Hepatic stellate cell (primary cell): ENCODE data around the gene ZBTB5.
"Not testable (repeated sequence)": the region's sequence is repeated elsewhere in the genome, so short reads cannot be mapped to it uniquely, and the experiment has no call there.

Source experiments
- DNase-seq: peaks from one replicate; pipeline ENCODE4 v3.0.0; 2011; ENCODE audit warnings: low spot score

Gene ZBTB5, protein sequence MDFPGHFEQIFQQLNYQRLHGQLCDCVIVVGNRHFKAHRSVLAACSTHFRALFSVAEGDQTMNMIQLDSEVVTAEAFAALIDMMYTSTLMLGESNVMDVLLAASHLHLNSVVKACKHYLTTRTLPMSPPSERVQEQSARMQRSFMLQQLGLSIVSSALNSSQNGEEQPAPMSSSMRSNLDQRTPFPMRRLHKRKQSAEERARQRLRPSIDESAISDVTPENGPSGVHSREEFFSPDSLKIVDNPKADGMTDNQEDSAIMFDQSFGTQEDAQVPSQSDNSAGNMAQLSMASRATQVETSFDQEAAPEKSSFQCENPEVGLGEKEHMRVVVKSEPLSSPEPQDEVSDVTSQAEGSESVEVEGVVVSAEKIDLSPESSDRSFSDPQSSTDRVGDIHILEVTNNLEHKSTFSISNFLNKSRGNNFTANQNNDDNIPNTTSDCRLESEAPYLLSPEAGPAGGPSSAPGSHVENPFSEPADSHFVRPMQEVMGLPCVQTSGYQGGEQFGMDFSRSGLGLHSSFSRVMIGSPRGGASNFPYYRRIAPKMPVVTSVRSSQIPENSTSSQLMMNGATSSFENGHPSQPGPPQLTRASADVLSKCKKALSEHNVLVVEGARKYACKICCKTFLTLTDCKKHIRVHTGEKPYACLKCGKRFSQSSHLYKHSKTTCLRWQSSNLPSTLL

DNA sequence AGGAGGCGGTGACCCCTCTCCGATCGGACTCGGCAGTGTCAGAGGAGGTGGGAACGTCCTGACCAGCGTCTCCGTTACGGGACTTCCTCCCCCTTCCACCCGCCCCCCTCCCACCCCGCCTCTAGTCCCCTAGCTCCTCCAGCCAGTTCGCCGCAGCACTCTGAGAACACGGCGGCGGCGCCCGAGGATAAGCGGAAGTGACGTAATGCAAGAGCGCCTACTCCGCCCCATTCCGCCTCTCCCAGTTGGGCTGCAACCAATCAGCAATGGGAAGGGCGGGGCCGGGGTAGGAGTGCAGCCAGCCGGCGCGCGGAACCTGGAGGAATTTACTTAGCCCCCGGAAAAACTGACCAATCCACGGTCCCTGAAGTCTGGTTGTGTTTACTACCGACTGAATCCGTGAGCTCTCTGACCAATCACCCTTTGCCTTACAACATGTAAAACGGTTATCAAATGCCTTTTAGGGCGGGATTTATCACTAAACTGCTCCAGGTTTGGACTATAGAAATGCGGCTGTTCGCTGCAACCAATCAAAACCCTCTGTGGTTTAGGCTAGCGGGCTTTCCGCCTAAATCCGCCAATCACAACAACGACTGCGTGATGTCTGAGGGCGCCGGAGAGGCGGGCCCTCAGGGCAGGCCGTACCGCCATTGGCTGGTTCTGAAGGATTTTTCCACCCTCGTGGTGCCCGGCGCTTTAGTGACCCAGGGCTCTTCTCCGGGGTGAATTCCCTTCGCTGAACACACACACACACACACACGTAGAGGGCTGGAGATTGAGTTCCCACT lies at the start of gene ZBTB5:
ZBTB5 (minus strand) TSS at position 202 of the 788 bp plus-strand sequence. CDS start 22,899 bp downstream, outside the sequence.
- peak; percentile 99 for DNase-seq

DNA sequence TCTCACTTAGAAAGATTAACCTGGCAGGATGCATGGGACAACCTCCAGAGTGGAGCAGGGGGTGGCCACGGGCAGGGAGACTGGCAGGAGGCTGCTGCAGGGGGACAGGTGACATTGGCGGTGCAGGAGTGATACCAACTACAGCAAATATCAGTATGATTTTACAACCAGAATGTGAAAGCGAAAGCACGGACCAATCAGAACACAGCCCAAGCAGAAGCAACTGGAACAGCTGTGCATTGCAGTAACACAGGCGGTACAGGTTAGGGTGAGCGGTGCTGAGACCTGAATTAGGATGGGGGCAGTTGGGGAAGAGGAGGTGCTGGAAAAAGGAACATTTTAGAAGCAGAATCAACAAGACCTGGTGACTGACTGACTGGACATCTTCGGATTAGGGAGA lies 49.7 kb upstream of the ZBTB5 start:
- no peak for DNase-seq

DNA sequence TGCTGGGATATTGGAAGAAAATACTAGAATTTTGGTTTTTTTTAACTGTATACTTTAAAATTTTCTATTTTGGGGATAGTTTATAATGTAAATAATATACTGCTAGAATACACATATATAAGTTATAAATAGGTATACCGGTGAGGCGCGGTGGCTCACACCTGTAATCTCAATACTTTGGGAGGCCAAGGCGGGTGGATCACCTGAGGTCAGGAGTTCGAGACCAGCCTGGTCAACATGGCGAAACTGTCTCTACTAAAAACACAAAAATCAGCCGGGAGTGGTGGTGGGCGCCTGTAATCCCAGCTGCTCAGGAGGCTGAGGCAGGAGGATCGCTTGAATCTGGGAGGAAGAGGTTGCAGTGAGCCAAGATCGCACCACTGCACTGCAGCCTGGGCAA lies 49.2 kb upstream of the ZBTB5 start:
- not testable (repeated sequence) for DNase-seq

DNA sequence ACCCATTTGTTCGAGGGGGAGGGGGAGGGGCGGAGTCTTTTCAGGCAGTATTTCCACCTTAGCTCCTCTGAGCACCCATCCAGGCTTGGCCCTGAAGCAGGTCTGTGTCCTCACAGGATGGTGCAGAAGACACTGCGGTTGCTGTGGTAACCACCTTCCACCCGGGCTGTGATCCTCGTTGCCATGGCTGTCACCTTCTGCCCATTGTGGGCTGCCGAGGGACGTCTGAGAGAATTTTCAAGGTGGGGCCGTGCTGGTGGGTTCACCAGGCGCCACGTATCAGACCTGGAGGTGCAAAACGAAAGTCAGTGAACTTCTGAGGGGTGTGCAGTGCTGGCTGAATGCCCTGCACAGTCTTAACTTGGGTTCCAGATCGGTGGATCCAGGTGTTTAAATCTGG lies 47.2 kb upstream of the ZBTB5 start:
- no peak for DNase-seq

DNA sequence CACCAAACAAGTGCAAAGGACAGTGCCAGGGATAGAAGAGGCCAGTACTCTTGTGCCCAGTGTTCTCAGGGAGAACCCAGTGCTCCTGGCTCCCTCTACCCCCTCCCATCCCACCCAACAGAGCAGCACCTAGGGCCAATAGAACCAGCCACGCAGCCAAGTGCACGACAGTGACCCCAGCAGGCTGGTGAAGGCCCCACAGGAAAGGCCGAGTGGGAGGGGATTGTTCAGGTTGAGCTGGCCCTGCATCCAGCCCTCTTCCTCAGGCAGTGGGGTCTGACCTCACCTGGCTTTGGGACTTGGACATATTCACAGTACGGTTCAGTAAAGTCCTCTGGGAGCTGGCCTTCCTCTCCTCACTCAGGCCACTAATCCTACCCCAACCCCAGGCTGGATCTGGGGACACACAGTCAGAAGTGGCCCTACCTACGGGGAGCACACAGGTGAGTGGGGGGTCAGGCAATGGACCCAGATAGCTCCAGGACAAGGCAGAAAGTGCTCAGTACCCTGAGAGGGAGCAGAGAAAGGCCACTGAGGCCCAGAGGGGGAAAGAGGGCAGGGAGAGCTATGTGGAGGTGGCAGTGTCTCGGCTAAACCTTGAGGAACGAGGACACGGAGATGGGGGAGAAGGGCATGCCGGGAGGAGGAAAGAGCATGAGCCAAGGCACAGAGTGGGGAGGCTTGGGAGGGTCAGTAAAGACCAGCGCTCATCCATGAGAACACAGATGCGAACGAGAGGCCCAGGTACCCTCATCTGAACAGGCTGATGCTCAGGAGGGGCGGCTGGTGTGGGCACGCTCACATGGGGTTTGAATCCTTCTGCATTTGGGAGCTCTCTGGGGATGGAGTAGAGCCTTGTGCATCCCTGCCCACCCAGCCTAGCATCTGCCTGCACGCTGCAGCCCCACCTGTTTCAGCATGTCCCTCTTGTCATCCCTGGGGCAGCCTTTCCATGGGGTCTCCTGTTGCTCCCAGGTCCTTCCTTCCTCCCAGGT lies 46.1 kb upstream of the ZBTB5 start:
- no peak for DNase-seq

DNA sequence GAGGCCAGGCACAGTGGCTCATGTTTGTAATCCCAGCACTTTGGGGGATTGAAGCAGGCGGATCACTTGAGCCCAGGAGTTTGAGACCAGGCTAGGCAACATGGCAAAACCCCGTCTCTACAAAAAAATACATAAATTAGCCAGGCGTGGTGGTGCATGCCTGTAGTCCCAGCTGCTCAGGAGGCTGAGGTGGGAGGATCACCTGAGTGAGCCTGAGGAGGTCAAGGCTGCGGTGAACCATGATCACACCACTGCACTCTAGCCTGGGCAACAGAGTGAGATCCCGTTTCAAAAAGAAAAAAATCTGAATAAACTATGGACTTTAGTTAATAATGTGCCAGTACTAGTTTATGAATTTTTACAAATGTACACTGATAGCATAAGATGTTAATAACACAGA lies 44.8 kb upstream of the ZBTB5 start:
- not testable (repeated sequence) for DNase-seq

DNA sequence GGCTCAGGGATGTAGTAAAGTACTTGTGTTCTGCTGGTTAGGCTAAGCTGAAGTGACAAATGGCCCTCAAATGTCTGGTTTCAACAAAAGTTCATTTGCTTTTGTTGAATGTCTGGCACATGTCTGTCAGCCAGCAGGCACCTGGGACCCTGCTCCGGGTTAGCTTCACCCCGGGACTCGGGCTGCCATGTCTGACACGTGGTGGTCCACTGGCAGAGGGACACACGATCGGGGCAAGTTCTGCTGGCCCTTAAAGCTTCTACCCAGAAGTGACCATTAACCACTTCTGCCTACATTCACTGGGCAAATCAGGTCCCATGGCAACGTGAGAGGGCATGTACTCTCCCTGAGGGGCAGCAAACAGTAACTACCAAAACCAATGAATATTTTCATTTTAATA lies 44.3 kb upstream of the ZBTB5 start:
- DNase-seq: no peak

DNA sequence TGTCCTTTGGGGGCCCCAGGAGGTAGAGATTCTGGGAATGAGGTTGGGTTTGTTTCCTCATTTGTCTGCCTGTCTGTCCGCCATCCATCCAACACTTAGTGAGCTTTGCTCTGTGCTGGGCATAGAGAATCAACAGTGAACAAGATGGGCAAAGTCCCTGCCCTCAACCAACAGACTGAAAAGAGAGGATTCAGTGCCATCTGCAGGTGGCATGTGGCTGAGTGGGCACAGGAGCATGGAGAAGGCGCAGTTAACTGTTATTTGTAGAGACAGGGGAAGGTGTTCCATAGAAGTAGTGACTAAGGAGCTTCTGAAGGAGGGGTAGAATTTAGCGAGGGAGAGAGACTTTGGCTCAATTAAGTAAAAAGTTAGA lies 43.6 kb upstream of the ZBTB5 start:
- DNase-seq: no peak

DNA sequence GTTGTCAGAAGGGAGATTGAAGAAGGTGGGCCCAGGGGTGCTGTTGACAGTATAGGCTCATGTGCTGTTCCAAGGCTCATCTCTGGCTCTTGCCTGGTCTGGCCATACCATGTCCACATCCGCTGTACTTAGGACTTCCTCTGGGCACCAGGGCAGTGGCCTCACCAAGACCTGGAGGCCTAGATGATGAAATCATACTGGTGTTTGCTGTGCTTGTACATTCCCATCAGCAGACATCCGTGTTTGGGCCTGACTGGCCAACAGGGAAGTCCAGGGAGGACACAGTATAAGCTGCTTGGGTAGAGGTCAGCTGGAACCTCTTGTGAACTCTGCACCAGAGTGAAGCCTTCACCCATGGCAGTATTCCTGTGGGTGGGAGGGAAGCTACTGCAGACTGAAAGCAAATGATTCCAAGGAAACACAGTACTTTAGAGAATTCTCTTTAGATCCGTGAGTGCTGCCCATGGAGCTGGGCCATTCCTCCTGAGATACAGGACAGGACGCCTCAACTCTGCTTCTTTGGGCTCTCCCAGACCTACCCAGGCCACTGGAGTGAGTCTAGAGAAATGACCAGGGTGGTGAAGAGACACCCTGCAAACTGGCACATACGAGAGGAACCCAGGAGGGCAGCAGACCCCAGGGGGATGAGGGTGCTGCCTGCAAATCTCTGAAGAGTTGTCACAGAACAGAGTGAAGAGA lies 43.0 kb upstream of the ZBTB5 start:
- DNase-seq: no peak

DNA sequence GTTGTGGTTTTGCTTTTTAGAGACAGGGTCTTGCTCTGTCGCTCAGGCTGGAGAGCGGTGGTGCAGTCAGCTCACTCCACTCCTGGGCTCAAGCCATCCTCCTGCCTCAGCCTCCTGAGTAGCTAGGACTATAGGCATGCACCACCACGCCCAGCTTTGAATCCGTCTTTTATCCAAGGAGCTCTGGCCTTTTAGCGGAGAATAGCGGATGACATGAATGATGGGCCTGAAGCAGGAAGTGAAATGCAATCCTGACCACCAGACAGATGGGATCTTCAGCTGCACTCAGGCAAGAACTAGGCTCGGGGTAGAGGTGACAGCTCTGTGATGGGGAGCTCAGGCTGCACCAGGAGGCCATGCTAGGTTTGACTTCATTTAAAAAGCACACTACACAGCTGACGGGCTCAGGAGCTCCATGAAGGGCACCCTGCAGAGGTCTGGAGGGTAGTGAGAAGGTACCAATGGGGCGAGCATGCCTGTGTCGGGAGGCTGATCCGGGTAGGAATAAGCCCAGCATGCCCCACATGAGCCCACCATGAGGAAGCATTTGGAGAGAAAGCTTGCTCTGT lies 42.4 kb upstream of the ZBTB5 start:
- DNase-seq: no peak

DNA sequence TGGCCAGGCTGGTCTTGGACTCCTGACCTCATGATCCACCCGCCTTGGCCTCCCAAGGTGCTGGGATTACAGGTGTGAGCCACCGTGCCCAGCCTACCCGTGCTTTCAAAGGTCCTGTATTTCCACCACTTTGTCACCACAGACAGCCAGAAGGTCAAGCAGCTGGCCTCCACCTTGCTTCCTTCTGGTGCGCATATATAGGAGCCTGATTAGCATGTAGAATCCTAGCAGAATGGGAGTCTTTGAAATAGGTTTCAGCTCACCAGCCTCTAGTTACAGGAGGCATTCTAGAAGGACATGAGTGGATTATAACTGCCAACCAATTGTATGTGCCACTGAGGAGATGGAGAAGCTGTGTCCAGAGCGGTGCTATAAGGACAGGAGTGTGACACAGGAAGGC lies 39.4 kb upstream of the ZBTB5 start:
- DNase-seq: no peak

DNA sequence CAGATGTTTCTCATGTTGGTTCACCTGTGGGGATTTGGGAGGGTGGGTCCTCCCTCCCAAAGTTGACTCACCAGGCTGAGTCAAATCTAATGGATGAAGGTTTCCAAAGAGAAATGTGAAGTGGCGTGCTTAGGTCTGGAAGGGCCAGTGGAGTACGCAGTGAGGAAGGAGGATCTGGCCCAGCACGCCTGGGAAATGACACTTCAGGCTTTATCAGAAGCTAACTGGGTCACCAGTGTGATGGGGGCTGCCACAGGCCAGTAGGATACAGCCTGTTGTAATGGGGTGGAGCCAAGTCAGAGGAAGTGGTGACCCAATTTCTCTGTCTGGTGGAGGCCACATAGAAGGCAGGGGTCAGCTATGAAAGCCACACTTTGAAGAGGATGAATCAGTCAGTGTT lies 38.5 kb upstream of the ZBTB5 start:
- no peak for DNase-seq

DNA sequence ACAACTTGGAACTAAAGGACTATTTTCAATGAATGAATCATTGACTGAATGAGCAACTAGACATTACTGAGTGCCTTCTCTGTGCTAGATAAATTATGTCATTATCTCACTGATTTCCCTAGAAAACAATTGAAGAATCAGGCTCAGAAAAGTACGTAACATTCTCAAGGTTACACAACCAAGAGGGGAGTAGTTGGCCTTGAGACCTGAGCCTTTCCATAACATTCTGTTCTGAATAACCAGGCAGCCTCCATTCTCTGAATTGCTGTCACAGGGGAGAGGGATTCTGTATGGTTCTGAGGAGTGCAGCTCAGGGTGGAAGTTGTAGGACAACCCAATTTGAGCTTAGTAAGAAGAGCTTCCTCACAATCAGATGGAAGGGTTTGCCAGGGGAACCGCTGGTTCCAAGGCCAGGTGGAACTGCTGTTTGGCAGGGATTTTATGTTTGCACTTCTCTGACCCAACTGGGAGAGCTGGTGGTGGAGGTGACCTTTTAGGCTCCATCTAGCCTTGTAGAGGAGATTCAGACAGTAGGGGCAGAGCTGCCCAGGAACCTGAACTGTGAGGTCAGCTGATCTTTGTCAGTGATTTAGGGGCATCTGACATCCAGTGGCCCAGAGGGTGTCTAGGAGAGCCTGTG lies 36.8 kb upstream of the ZBTB5 start:
- DNase-seq: no peak

DNA sequence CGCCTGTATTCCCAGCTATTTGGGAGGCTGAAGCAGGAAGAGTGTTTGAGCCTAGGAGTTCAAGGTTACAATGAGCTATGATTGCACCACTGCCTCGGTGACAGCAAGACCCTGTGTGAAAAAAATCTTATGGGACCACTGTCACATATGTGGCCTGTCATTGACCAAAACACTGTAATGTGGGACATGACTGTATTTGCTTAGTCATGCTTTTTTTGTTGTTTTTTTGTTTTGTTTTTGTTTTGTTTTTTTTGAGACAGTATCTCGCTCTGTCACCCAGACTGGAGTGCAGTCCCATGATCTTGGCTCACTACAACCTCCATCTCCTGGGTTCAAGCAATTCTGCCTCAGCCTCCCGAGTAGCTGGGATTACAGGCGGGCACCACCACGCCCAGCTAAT lies 34.0 kb upstream of the ZBTB5 start:
- no peak for DNase-seq

DNA sequence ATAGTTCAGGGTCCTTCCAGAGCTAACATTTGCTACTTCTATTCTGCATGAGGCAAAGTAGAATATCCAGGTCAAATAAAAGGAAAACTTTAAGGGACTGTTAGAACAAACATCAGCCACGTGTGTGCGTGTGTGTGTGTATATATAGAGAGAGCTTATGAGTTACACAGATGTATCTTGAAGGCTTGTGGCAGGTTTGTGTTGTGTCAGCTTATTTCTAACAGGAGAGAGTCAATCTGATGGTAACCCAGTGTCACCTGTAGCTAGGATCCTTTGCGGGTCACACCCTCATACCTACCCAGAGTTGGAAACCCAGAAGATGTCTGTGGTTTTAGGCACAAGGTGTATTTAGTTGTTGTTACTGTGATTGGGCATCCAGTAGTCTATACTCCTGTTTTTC lies 33.2 kb upstream of the ZBTB5 start:
- no peak for DNase-seq

DNA sequence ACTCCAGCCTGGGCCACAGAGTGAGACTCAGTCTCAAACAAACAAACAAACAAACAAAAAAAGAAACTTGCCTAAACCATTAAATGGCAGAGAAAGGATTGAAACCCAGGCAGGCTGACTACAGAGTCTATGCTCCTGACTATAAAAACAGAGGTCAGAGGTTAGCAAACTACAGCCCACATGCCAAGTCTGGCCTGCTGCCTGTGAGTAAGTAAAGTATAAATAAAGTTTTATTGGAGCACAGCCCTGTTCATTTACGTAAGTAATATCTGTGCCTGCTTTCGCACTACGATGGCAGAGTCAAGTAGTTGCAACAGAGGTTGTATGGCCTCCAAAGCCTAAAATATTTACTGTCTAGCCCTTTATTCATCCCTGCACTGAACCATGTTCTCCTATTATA lies 32.1 kb upstream of the ZBTB5 start:
- no peak for DNase-seq

DNA sequence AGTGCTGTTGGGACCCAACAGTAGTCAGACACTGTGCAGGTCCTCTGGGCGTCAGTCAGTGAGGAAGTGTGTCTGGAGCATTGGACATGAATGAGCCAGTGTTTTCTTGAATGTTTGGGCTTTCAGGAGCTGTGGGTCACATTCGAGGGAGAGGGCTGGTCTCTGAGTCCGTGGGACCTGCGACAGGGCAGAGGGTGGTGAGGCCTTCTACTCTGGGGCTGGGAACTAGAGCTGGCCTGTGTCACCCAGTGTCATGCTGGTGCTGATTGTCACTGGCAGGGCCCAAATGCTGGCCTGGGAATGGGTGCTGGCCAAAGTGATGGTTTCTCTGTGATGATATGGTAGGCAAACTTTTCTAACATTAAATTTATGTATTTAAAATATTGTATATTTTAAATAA lies 30.8 kb upstream of the ZBTB5 start:
- no peak for DNase-seq

DNA sequence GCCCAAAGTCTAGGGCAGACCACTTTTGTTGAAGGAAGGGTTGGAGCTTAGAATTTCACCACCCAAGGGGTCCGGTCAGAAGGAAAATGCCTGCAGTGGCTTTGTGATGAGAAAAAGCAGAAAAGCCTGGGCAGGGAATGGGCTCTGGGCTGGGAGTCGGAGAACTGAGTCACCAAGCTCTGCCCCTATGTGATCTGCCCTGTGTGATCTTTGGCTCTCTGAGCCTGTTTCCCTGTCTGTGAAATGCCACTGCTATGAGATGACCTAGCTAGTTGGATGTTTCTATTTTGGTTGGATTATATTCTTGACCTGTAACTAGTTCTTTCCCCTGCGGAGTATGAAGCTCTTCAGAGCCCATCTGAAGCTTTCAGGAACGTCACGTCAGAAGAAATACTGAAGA lies 30.3 kb upstream of the ZBTB5 start:
- no peak for DNase-seq

DNA sequence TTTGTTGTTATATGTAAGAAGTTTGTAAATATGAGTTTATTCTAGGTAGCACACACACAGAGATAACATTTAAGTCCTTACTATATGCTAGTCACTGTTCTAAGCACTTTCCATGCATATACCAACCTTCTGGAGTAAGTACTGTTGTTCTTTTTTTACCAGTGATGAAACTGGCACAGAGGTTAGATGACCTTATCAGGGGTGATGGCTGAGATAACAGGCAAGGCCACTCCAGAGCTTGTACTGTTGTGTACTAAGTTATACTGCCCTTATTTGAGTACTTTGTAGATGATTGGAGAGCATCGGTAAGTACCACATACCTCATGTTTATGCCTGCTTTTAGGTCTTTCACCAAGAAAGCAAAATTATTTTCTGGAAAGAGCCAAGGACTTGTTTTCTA lies 26.7 kb upstream of the ZBTB5 start:
- DNase-seq: no peak
